K562 (cell line): ENCODE data around the gene HAPLN3. TPM values are rescaled to one million over a fixed set of nuclear protein-coding genes. Genes with fewer than 3 reads are reported as not detected.

ENCODE experiments used
- ARID1B ChIP-seq: fragments of 450-650 bp; IDR thresholded peaks from 2 replicates; pipeline ENCODE4 v1.6.1; 2016; ENCODE audit warnings: antibody characterized with exemption, mild to moderate bottlenecking, inconsistent platforms
- BACH1 ChIP-seq: fragments of 200-800 bp; sonication (Bioruptor generic); IDR thresholded peaks from 2 replicates; pipeline ENCODE4 v1.6.1; 2016; ENCODE audit warnings: missing genetic modification characterization, missing compliant biosample characterization
- BRD4 ChIP-seq: fragments of 200-600 bp; sonication (generic); IDR thresholded peaks from 2 replicates; pipeline ENCODE4 v1.6.1; 2017; ENCODE audit warnings: inconsistent platforms
- CHD1 ChIP-seq: fragments of 200-600 bp; sonication (generic); IDR thresholded peaks from one replicate; pipeline ENCODE4 v1.6.1; 2012; ENCODE audit warnings: mild to moderate bottlenecking, moderate library complexity, low read length, inconsistent platforms
- CREB1 ChIP-seq, 2 experiments: sonication (generic) in 1 of 2; formaldehyde crosslinking in 1 of 2; IDR thresholded peaks; 2 replicates each; pipeline versions ENCODE4 v1.6.1 to v1.8.0; 2012 to 2022; ENCODE audit warnings: inconsistent platforms in 1 of 2, mild to moderate bottlenecking in 1 of 2, missing genetic modification reagents in 1 of 2, moderate library complexity in 1 of 2
- FOXA1 ChIP-seq: fragments of 450-650 bp; IDR thresholded peaks from 2 replicates; pipeline ENCODE4 v1.6.1; 2016; ENCODE audit warnings: mild to moderate bottlenecking, borderline replicate concordance
- FOXJ2 ChIP-seq: fragments of 200-800 bp; sonication (Bioruptor generic); IDR thresholded peaks from 2 replicates; pipeline ENCODE4 v1.6.1; 2016; ENCODE audit warnings: missing genetic modification characterization, missing compliant biosample characterization
- HNRNPK ChIP-seq: fragments of 200-400 bp; formaldehyde crosslinking; IDR thresholded peaks from one replicate; pipeline ENCODE4 v1.6.1; 2018; ENCODE audit warnings: mild to moderate bottlenecking, low read depth, low read length; ENCODE audit not compliant: poor library complexity, severe bottlenecking
- MTA3 ChIP-seq: fragments of 450-650 bp; formaldehyde crosslinking; IDR thresholded peaks from 2 replicates; pipeline ENCODE4 v1.6.1; 2017; ENCODE audit warnings: mild to moderate bottlenecking, borderline replicate concordance
- POU5F1 ChIP-seq: fragments of 150-350 bp; IDR thresholded peaks from 2 replicates; pipeline ENCODE4 v1.6.1; 2014; ENCODE audit warnings: borderline replicate concordance, low read length, low read depth, mild to moderate bottlenecking; ENCODE audit not compliant: partially characterized antibody
- RBFOX2 ChIP-seq: fragments of 200-400 bp; formaldehyde crosslinking; IDR thresholded peaks from 2 replicates; pipeline ENCODE4 v1.6.1; 2017; ENCODE audit warnings: low read depth, mild to moderate bottlenecking, low read length, moderate library complexity
- SAFB2 ChIP-seq: fragments of 200-400 bp; formaldehyde crosslinking; IDR thresholded peaks from 2 replicates; pipeline ENCODE4 v1.6.1; 2018; ENCODE audit warnings: borderline replicate concordance, low read length, low read depth, moderate library complexity; ENCODE audit not compliant: severe bottlenecking
- SMAD4 ChIP-seq: fragments of 250-450 bp; sonication (Bioruptor Pico); conservative IDR thresholded peaks from 2 replicates; pipeline ENCODE4 v1.8.0; 2021; ENCODE audit warnings: inconsistent platforms, mild to moderate bottlenecking, moderate library complexity
- SMARCC2 ChIP-seq: fragments of 450-650 bp; IDR thresholded peaks from 2 replicates; pipeline ENCODE4 v1.6.1; 2017; ENCODE audit warnings: antibody characterized with exemption, moderate library complexity, mild to moderate bottlenecking, low read depth
- TOE1 ChIP-seq, 2 experiments: fragments of 450-650 bp in 1 of 2; sonication (generic) in 1 of 2; formaldehyde crosslinking in 1 of 2; IDR thresholded peaks; 2 replicates each; pipeline versions ENCODE4 v1.7.1 to v1.8.0; 2016 to 2022; ENCODE audit warnings: borderline replicate concordance in 2 of 2, mild to moderate bottlenecking in 2 of 2, antibody characterized with exemption in 1 of 2, inconsistent platforms in 1 of 2, low read depth in 1 of 2, missing genetic modification reagents in 1 of 2, moderate library complexity in 1 of 2
- ZNF23 ChIP-seq: fragments of 250-450 bp; sonication (Bioruptor Pico); IDR thresholded peaks from 2 replicates; pipeline ENCODE4 v1.4.0; 2020; ENCODE audit warnings: mild to moderate bottlenecking
- ZNF586 ChIP-seq: fragments of 450-650 bp; formaldehyde crosslinking; conservative IDR thresholded peaks from 2 replicates; pipeline ENCODE4 v1.4.0; 2020; ENCODE audit warnings: mild to moderate bottlenecking, moderate library complexity
- polyA plus RNA-seq, 8 experiments: library from polyadenylated mRNA; depleted of rRNA in 4 of 8; stranded (reverse) in 5 of 8; unstranded in 3 of 8; fragments of >200 nt; fragmentation: Nextera tagmentation in 2 of 8; fragmentation: Illumina TruSeq in 1 of 8; extraction: Ambion mirVana in 2 of 8; extraction: Trizol in 1 of 8; gene quantifications; 2 replicates each; pipeline versions ENCODE4 v1.2.1 to v1.2.3, GENCODE V29; 2011 to 2014; ENCODE audit warnings: inconsistent platforms in 1 of 8, missing spikeins in 1 of 8
- total RNA-seq, 7 experiments: library from RNA; depleted of rRNA in 6 of 7; stranded (reverse); fragments of >200 nt in 6 of 7; fragmentation: Illumina TruSeq in 2 of 7; extraction: Trizol in 2 of 7; gene quantifications; 2 replicates each; pipeline versions ENCODE4 v1.2.1 to v1.2.3, GENCODE V29; 2011 to 2021; ENCODE audit warnings: low replicate concordance in 1 of 7
- TF ChIP-seq, protein P1 (sequence below): fragments of 450-650 bp; formaldehyde crosslinking; IDR thresholded peaks from 2 replicates; pipeline ENCODE4 v1.4.0; 2020; ENCODE audit warnings: mild to moderate bottlenecking, moderate library complexity
- TF ChIP-seq, protein P2 (sequence below): fragments of 250-450 bp; sonication (Bioruptor Pico); IDR thresholded peaks from 2 replicates; pipeline ENCODE4 v1.5.0; 2020; ENCODE audit warnings: mild to moderate bottlenecking, borderline replicate concordance
- TF ChIP-seq, protein P3 (sequence below): fragments of 450-650 bp; formaldehyde crosslinking; IDR thresholded peaks from 2 replicates; pipeline ENCODE4 v1.4.0; 2022; ENCODE audit warnings: mild to moderate bottlenecking, moderate library complexity

The HAPLN3 gene
- total and polyA plus RNA-seq, 9 of the 15 experiments (the other 6 are each of a cell fraction or from before 2014, with no cell fraction given) = 0.04 to 2.4 (median 0.65) TPM

DNA sequence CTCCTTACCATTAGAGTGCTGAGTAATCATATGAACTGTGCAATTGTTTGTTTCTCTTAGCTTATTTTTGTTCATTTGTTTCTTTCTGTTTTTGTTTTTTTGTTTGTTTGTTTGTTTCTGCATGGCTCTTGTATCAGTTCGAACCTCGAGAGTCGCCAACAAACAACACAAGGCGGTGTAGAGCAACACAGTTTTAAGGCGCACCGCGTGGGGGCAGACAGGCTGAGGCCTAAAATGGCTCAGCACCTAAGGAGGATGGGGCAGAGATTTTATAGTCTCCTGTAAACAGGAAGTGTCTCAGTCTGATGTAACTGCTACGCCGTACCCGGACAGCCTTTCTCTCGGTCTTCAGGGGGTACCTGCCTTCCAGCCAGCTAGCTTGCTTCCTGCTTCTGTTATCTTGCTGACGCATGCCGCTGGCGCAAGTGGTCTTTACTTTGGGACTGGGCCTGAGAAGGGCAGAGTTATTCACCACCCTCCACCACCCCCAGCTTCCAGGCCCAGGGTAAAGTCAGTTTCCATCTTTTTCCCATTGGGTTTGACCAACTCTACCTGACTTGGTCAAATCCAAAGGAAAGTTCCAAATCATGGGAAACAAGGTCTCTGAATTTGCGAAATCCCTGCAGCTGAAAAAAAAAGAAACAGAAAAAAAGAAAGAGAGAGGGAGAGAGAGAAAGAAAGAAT is 43.6 kb upstream of the HAPLN3 start (continued):
- TF ChIP-seq, protein P1, sequence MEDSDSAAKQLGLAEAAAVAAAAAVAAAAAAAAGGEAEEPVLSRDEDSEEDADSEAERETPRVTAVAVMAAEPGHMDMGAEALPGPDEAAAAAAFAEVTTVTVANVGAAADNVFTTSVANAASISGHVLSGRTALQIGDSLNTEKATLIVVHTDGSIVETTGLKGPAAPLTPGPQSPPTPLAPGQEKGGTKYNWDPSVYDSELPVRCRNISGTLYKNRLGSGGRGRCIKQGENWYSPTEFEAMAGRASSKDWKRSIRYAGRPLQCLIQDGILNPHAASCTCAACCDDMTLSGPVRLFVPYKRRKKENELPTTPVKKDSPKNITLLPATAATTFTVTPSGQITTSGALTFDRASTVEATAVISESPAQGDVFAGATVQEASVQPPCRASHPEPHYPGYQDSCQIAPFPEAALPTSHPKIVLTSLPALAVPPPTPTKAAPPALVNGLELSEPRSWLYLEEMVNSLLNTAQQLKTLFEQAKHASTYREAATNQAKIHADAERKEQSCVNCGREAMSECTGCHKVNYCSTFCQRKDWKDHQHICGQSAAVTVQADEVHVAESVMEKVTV = peak; percentile 48; the same call in 1 of the 2 replicates
- TF ChIP-seq CHD1 = no peak
- TF ChIP-seq ZNF23 (CRISPR knock-in tag) = no peak
- peak; percentile 68; the same call in 1 of the 2 replicates for TF ChIP-seq BRD4
- TF ChIP-seq HNRNPK = no peak
- peak; percentile 72 for TF ChIP-seq RBFOX2
- TF ChIP-seq CREB1 (IDR thresholded peaks at IDR 0.05) = 0 out of 2 replicates have a peak, but pooled peaks have one; percentile 38
- TF ChIP-seq CREB1 (CRISPR knock-in tag; IDR thresholded peaks at IDR 0.05) = peak; percentile 26; the same call in 1 of the 2 replicates
- TF ChIP-seq, protein P2, sequence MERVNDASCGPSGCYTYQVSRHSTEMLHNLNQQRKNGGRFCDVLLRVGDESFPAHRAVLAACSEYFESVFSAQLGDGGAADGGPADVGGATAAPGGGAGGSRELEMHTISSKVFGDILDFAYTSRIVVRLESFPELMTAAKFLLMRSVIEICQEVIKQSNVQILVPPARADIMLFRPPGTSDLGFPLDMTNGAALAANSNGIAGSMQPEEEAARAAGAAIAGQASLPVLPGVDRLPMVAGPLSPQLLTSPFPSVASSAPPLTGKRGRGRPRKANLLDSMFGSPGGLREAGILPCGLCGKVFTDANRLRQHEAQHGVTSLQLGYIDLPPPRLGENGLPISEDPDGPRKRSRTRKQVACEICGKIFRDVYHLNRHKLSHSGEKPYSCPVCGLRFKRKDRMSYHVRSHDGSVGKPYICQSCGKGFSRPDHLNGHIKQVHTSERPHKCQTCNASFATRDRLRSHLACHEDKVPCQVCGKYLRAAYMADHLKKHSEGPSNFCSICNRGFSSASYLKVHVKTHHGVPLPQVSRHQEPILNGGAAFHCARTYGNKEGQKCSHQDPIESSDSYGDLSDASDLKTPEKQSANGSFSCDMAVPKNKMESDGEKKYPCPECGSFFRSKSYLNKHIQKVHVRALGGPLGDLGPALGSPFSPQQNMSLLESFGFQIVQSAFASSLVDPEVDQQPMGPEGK (CRISPR knock-in tag) = no peak
- peak; percentile 76; the same call in 1 of the 2 replicates for TF ChIP-seq MTA3
- no peak for TF ChIP-seq FOXA1
- peak; percentile 81; the same call in 1 of the 2 replicates for TF ChIP-seq BACH1 (tag)
- no peak for TF ChIP-seq ZNF586
- TF ChIP-seq SMARCC2 = peak; percentile 59; the same call in 1 of the 2 replicates
- TF ChIP-seq SAFB2 = no peak
- 0 out of 2 replicates have a peak, but pooled peaks have one; percentile 48 for TF ChIP-seq TOE1 (IDR thresholded peaks at IDR 0.05; ENCODE audit: borderline replicate concordance)
- no peak for TF ChIP-seq TOE1 (CRISPR knock-in tag; IDR thresholded peaks at IDR 0.05; ENCODE audit: borderline replicate concordance, low read depth)
- TF ChIP-seq ARID1B = peak; percentile 73
- no peak for TF ChIP-seq POU5F1
- TF ChIP-seq, protein P3, sequence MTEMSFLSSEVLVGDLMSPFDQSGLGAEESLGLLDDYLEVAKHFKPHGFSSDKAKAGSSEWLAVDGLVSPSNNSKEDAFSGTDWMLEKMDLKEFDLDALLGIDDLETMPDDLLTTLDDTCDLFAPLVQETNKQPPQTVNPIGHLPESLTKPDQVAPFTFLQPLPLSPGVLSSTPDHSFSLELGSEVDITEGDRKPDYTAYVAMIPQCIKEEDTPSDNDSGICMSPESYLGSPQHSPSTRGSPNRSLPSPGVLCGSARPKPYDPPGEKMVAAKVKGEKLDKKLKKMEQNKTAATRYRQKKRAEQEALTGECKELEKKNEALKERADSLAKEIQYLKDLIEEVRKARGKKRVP = peak; percentile 89
- TF ChIP-seq SMAD4 (CRISPR knock-in tag) = peak; percentile 97
- TF ChIP-seq FOXJ2 (tag) = peak; percentile 82; the same call in 1 of the 2 replicates
